H9 (cell line): ENCODE data around the gene PHF21B. TPM values are rescaled to one million over a fixed set of nuclear protein-coding genes. Genes with fewer than 3 reads are reported as not detected.
A peak's percentile ranks its signal among the peaks of the same experiment; 100 is the strongest.

Experiments used
- DNase-seq: peaks from one replicate; pipeline ENCODE4 v3.0.0-alpha.2; 2017
- H2AFZ ChIP-seq: one replicate; pipeline ENCODE4 v1.6.1; 2013; ENCODE audit warnings: mild to moderate bottlenecking, low read length, control low read depth, moderate library complexity
- H2AK5ac ChIP-seq: 2 replicates; pipeline ENCODE4 v1.6.1; 2013; ENCODE audit warnings: low read length, control low read depth, mixed read lengths; ENCODE audit not compliant: insufficient read length
- H2BK120ac ChIP-seq: one replicate; pipeline ENCODE4 v1.6.1; 2013; ENCODE audit warnings: low read depth, mild to moderate bottlenecking, low read length, control low read depth, inconsistent platforms; ENCODE audit not compliant: poor library complexity, severe bottlenecking
- H2BK12ac ChIP-seq: 2 replicates; pipeline ENCODE4 v1.6.1; 2013; ENCODE audit warnings: low read length, control low read depth, mixed read lengths, low read depth; ENCODE audit not compliant: insufficient read length
- H2BK15ac ChIP-seq: 2 replicates; pipeline ENCODE4 v1.6.1; 2013; ENCODE audit warnings: low read depth, low read length, control low read depth
- H2BK20ac ChIP-seq: one replicate; pipeline ENCODE4 v1.6.1; 2013; ENCODE audit warnings: low read depth, mild to moderate bottlenecking, low read length, control low read depth, inconsistent platforms; ENCODE audit not compliant: poor library complexity, severe bottlenecking
- H2BK5ac ChIP-seq: 2 replicates; pipeline ENCODE4 v1.6.1; 2013; ENCODE audit warnings: low read length, control low read depth, mixed read lengths; ENCODE audit not compliant: insufficient read length
- H3K14ac ChIP-seq: 2 replicates; pipeline ENCODE4 v1.6.1; 2013; ENCODE audit warnings: low read length, control low read depth; ENCODE audit not compliant: insufficient read depth
- H3K18ac ChIP-seq: 2 replicates; pipeline ENCODE4 v1.6.1; 2013; ENCODE audit warnings: low read depth, mild to moderate bottlenecking, mixed read lengths, low read length, control low read depth; ENCODE audit not compliant: insufficient read length
- H3K23ac ChIP-seq: 2 replicates; pipeline ENCODE4 v1.6.1; 2013; ENCODE audit warnings: low read length, control low read depth, mixed read lengths, low read depth; ENCODE audit not compliant: insufficient read length
- H3K23me2 ChIP-seq: 2 replicates; pipeline ENCODE4 v1.6.1; 2013; ENCODE audit warnings: low read depth, mild to moderate bottlenecking, mixed read lengths, low read length, control low read depth; ENCODE audit not compliant: insufficient read length, poor library complexity, severe bottlenecking
- H3K27ac ChIP-seq: 2 replicates; pipeline ENCODE4 v1.5.1; 2013; ENCODE audit warnings: low read length, control low read depth, mixed read lengths, low read depth; ENCODE audit not compliant: insufficient read length
- H3K27me3 ChIP-seq: 2 replicates; pipeline ENCODE4 v1.6.1; 2013; ENCODE audit warnings: low read length, control low read depth, inconsistent platforms; ENCODE audit not compliant: insufficient read depth
- H3K4ac ChIP-seq: 2 replicates; pipeline ENCODE4 v1.6.1; 2013; ENCODE audit warnings: low read depth, mild to moderate bottlenecking, control low read depth, inconsistent platforms, low read length, moderate library complexity
- H3K4me1 ChIP-seq: 2 replicates; pipeline ENCODE4 v1.6.1; 2013; ENCODE audit warnings: low read length, control low read depth, inconsistent platforms; ENCODE audit not compliant: insufficient read depth
- H3K4me2 ChIP-seq: 2 replicates; pipeline ENCODE4 v1.6.1; 2013; ENCODE audit warnings: low read length, control low read depth, mixed read lengths; ENCODE audit not compliant: insufficient read length, insufficient read depth
- H3K56ac ChIP-seq: 2 replicates; pipeline ENCODE4 v1.6.1; 2013; ENCODE audit warnings: low read depth, mild to moderate bottlenecking, mixed read lengths, low read length, control low read depth; ENCODE audit not compliant: insufficient read length
- H3K79me1 ChIP-seq: 2 replicates; pipeline ENCODE4 v1.6.1; 2013; ENCODE audit warnings: low read depth, mild to moderate bottlenecking, moderate library complexity, low read length, control low read depth, inconsistent platforms; ENCODE audit not compliant: insufficient read depth, poor library complexity, severe bottlenecking
- H3K79me2 ChIP-seq: 2 replicates; pipeline ENCODE4 v1.6.1; 2013; ENCODE audit warnings: low read length, control low read depth, inconsistent platforms; ENCODE audit not compliant: insufficient read depth
- H3K9ac ChIP-seq: 2 replicates; pipeline ENCODE4 v1.6.1; 2013; ENCODE audit warnings: low read length, control low read depth, mixed read lengths; ENCODE audit not compliant: insufficient read length; ENCODE audit errors: extremely low read depth
- H3K9me3 ChIP-seq: one replicate; pipeline ENCODE4 v1.6.1; 2013; ENCODE audit warnings: low read depth, low read length, inconsistent platforms; ENCODE audit not compliant: control insufficient read depth
- H3T11ph ChIP-seq: one replicate; pipeline ENCODE4 v1.6.1; 2013; ENCODE audit warnings: mild to moderate bottlenecking, low read length, control low read depth, inconsistent platforms
- H4K20me1 ChIP-seq: one replicate; pipeline ENCODE4 v1.6.1; 2013; ENCODE audit not compliant: control insufficient read depth, insufficient read length, insufficient read depth
- H4K5ac ChIP-seq: 2 replicates; pipeline ENCODE4 v1.6.1; 2013; ENCODE audit warnings: low read depth, mild to moderate bottlenecking, mixed read lengths, low read length, control low read depth; ENCODE audit not compliant: insufficient read length
- H4K8ac ChIP-seq: replicated peaks from 2 replicates; pipeline ENCODE4 v1.6.1; 2013; ENCODE audit warnings: low read length, control low read depth, mixed read lengths, low read depth; ENCODE audit not compliant: insufficient read length
- H4K91ac ChIP-seq: 2 replicates; pipeline ENCODE4 v1.6.1; 2013; ENCODE audit warnings: low read depth, mild to moderate bottlenecking, moderate library complexity, mixed read lengths, low read length, control low read depth; ENCODE audit not compliant: insufficient read length
- H3K27ac Mint-ChIP-seq, 3 experiments: 2 replicates in 2 of 3; 3 replicates in 1 of 3; pipeline ENCODE4 v1.8.0; 2020 to 2021; ENCODE audit warnings: mixed read lengths in 3 of 3, mild to moderate bottlenecking in 1 of 3, moderate library complexity in 1 of 3
- H3K27me3 Mint-ChIP-seq: 2 replicates; pipeline ENCODE4 v1.8.0; 2021; ENCODE audit warnings: low read depth, mild to moderate bottlenecking, moderate library complexity, mixed read lengths
- H3K36me3 Mint-ChIP-seq, 3 experiments: 2 replicates in 2 of 3; 3 replicates in 1 of 3; pipeline ENCODE4 v1.8.0; 2020 to 2021; ENCODE audit warnings: low read depth in 3 of 3, mixed read lengths in 3 of 3; ENCODE audit not compliant: insufficient read depth in 1 of 3
- H3K4me1 Mint-ChIP-seq, 2 experiments: 2 replicates each; pipeline ENCODE4 v1.8.0; 2020; ENCODE audit warnings: mixed read lengths in 2 of 2
- H3K4me3 Mint-ChIP-seq, 2 experiments: 2 replicates in 1 of 2; 3 replicates in 1 of 2; pipeline ENCODE4 v1.8.0; 2020 to 2021; ENCODE audit warnings: mild to moderate bottlenecking in 2 of 2, mixed read lengths in 2 of 2, moderate library complexity in 1 of 2
- H3K9me3 Mint-ChIP-seq, 2 experiments: 2 replicates in 1 of 2; 3 replicates in 1 of 2; pipeline ENCODE4 v1.8.0; 2020; ENCODE audit warnings: mild to moderate bottlenecking in 2 of 2, mixed read lengths in 2 of 2, moderate library complexity in 1 of 2
- WGBS: extraction: QIAGEN DNeasy Blood & Tissue Kit; methylation state at CpG from one replicate; pipeline ENCODE4 v1.1.7; 2013; ENCODE audit warnings: missing lambda C conversion rate, low lambda C conversion rate, mixed read lengths; ENCODE audit not compliant: insufficient read length; ENCODE audit errors: extremely low coverage; 5-methylcytosine and 5-hydroxymethylcytosine counted together
- total RNA-seq: library from RNA; stranded (reverse); gene quantifications from 2 replicates; pipeline ENCODE4 v1.2.1, GENCODE V29; 2021
- TF ChIP-seq, protein P1 (sequence below): fragments of 200-600 bp; sonication (generic); conservative IDR thresholded peaks from 3 replicates; pipeline ENCODE4 v1.8.0; 2021; ENCODE audit warnings: antibody characterized with exemption, mild to moderate bottlenecking

The PHF21B gene
- total RNA-seq, 1 experiment from 2014 or later: 60.3 TPM

DNA sequence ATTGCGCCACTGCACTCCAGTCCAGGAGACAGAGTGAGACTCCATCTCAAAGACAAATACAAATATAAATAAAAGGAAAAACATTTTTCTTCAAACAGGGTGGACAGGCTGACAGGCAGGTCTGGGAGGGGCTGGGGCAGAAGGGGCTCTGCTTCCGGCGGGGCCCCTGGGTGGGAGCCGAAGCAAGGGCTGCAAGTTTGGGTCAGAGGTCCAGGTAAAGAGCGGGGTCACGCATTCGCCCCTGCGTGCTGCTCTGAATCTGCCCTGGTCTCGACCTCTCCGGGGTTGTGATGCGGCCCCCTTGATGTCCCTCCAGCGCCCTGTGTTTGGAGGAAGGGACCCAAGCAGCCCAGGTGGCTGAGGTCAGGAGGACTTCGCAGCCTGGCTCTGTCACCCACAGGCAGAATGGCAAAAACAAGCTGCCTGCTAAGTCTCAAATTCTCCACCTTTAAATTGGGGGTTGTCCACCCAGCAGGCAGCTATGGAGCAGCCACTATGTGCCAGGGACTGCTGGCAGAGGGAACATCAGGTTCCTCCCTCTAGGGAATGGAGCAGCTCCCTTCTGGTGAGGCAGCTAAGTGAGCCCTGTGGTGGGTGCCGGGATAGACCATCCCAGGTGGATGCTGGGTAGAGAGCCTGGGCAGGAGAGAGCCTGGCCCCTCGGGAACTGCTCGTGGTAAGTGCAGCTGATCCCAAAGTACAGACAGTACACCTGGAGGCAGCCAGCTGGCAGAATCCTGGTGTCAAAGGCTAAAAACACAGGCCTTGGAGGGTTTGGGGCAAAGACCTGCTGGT lies 10.3 kb upstream of the PHF21B start:
- Histone ChIP-seq H3K23me2 (no peaks in the 10 kb centered on the region), H3K79me2 (0 out of 2 replicates have a peak, but pooled peaks cover 2% of the 10 kb centered on the region), H4K91ac (no peak overlapping the region), H4K20me1 (no peaks in the 10 kb centered on the region), H2AK5ac (no peak overlapping the region), H3K9me3 (no peaks in the 10 kb centered on the region), H3K27ac (no peak overlapping the region), H3T11ph (no peak overlapping the region), H3K23ac (no peak overlapping the region), H3K18ac (no peak overlapping the region), H3K14ac (no peak overlapping the region), H2BK120ac (no peak overlapping the region), H2BK12ac (no peak overlapping the region), H3K4me2 (no peak overlapping the region), H2BK20ac (no peak overlapping the region), H3K56ac (no peak overlapping the region), H3K4ac (no peak overlapping the region), H2AFZ (no peak overlapping the region), H3K9ac (no peak overlapping the region), H3K79me1 (no peaks in the 10 kb centered on the region), H4K8ac (no peak overlapping the region), H3K27me3 (no peaks in the 10 kb centered on the region), H4K5ac (no peak overlapping the region), H2BK5ac (no peak overlapping the region), H2BK15ac (no peak overlapping the region), H3K4me1 (peaks cover 6% of the 10 kb centered on the region; the same call in 1 of the 2 replicates)
- DNase-seq: peak; percentile 49
- peaks cover 51% of the 10 kb centered on the region for H3K27me3 Mint-ChIP-seq
- H3K27ac Mint-ChIP-seq: no peak overlapping the region
- H3K36me3 Mint-ChIP-seq: peaks cover 0 to 5% (median 2%) of the 10 kb centered on the region in 3 experiments; a peak in 1 of 7 replicates
- no CpG with 5 or more reads among the region's 16 CpGs for WGBS
- H3K4me3 Mint-ChIP-seq: no peak overlapping the region; a peak in 1 of 5 replicates
- H3K9me3 Mint-ChIP-seq: peaks cover 3 to 7% of the 10 kb centered on the region in 2 experiments; a peak in 2 of 5 replicates
- TF ChIP-seq, protein P1, sequence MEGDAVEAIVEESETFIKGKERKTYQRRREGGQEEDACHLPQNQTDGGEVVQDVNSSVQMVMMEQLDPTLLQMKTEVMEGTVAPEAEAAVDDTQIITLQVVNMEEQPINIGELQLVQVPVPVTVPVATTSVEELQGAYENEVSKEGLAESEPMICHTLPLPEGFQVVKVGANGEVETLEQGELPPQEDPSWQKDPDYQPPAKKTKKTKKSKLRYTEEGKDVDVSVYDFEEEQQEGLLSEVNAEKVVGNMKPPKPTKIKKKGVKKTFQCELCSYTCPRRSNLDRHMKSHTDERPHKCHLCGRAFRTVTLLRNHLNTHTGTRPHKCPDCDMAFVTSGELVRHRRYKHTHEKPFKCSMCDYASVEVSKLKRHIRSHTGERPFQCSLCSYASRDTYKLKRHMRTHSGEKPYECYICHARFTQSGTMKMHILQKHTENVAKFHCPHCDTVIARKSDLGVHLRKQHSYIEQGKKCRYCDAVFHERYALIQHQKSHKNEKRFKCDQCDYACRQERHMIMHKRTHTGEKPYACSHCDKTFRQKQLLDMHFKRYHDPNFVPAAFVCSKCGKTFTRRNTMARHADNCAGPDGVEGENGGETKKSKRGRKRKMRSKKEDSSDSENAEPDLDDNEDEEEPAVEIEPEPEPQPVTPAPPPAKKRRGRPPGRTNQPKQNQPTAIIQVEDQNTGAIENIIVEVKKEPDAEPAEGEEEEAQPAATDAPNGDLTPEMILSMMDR: no peak
- H3K4me1 Mint-ChIP-seq: peaks cover 21 to 32% of the 10 kb centered on the region in 2 experiments
